ENCODE results near the gene CENPP. TPM values are rescaled to one million over a fixed set of nuclear protein-coding genes. Genes with fewer than 3 reads are reported as not detected.

CENPP gene
- total RNA-seq, 3 donors from 2014 or later (not counting 1 experiment from before 2014, with no cell fraction given) = 10.3 to 14.5 (median 12.1) TPM

DNA sequence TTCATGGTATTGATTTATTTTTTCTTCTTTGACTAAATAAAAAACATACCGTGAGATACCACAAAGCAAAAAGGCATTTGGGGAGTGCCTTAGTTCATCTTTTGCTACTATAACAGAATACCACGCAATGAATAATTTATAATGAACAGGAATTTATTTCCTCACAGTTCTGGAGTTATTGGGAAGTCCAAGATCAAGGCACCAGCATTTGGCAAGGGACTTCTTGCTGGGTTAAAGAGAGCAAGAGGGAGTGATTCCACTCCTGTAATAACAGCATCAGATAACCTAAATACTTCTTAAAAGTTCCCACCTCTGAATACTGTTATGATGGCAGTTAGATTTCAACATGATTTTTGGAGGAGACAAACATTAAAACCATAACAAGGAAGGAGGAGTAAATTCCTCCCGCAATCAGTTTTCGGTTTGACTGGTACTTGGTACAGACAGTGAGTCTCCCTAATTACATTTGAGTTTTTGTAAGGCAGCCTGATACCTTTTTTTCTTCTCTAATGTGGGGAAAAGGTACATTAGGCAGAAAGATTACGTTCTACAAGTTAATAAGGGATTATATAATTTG lies 107.3 kb downstream of the CENPP start:
- intact Hi-C loops (cut with micrococcal nuclease) = no loop called here
- WGBS (ENCODE audit: insufficient coverage) = 100% methylated on average over 2 of the region's 5 CpGs

GRCh38 chr9:92435263-92435662 lies 109.5 kb downstream of the CENPP start:
- TF ChIP-seq, protein P1, sequence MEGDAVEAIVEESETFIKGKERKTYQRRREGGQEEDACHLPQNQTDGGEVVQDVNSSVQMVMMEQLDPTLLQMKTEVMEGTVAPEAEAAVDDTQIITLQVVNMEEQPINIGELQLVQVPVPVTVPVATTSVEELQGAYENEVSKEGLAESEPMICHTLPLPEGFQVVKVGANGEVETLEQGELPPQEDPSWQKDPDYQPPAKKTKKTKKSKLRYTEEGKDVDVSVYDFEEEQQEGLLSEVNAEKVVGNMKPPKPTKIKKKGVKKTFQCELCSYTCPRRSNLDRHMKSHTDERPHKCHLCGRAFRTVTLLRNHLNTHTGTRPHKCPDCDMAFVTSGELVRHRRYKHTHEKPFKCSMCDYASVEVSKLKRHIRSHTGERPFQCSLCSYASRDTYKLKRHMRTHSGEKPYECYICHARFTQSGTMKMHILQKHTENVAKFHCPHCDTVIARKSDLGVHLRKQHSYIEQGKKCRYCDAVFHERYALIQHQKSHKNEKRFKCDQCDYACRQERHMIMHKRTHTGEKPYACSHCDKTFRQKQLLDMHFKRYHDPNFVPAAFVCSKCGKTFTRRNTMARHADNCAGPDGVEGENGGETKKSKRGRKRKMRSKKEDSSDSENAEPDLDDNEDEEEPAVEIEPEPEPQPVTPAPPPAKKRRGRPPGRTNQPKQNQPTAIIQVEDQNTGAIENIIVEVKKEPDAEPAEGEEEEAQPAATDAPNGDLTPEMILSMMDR (IDR thresholded peaks at IDR 0.05) = no peak
- Mint-ChIP-seq H3K4me1 (peaks cover 6 to 9% of the 10 kb centered on the region in 2 donors), H3K9me3 (no peaks in the 10 kb centered on the region), H3K36me3 (no peaks in the 10 kb centered on the region), H3K27me3 (ENCODE audit: low read depth in 2 of 2) (no peaks in the 10 kb centered on the region), H3K27ac (no peak overlapping the region), H3K4me3 (no peak overlapping the region)
- intact Hi-C loops (cut with micrococcal nuclease) = loop anchor here (5.0 kb wide), 1 partner anchor 93 kb away; no protein-coding TSS in a partner anchor
- ATAC-seq = no peak
- no peaks in the 10 kb centered on the region for H3K27me3 ChIP-seq (ENCODE audit: control insufficient read depth, insufficient read depth, low read length)
- H3K9me3 ChIP-seq (ENCODE audit: control insufficient read depth, insufficient read depth, low read length) = no peaks in the 10 kb centered on the region
- H3K36me3 ChIP-seq (ENCODE audit: control insufficient read depth, insufficient read depth, low read length) = no peaks in the 10 kb centered on the region
- no peaks in the 10 kb centered on the region for H3K4me1 ChIP-seq (ENCODE audit: control insufficient read depth, insufficient read depth, low read length)
- H3K4me3 ChIP-seq (ENCODE audit: low read length) = no peak overlapping the region
- no CpG with 5 or more reads among the region's 1 CpG for WGBS (ENCODE audit: insufficient coverage)
- H3K27ac ChIP-seq (ENCODE audit: low read length) = no peak overlapping the region
- DNase-seq = no peak

More for the DNA sequence above, 107.3 kb downstream of the CENPP start:
- ATAC-seq = no peak
- H3K4me1 ChIP-seq (ENCODE audit: control insufficient read depth, insufficient read depth, low read length) = no peaks in the 10 kb centered on the region
- Mint-ChIP-seq H3K27me3 (ENCODE audit: low read depth in 2 of 2) (no peaks in the 10 kb centered on the region), H3K27ac (no peak overlapping the region), H3K4me3 (no peak overlapping the region), H3K4me1 (no peaks in the 10 kb centered on the region), H3K36me3 (no peaks in the 10 kb centered on the region), H3K9me3 (no peaks in the 10 kb centered on the region)
- no peak overlapping the region for H3K27ac ChIP-seq (ENCODE audit: low read length)
- no peak for DNase-seq
- H3K36me3 ChIP-seq (ENCODE audit: control insufficient read depth, insufficient read depth, low read length) = no peaks in the 10 kb centered on the region
- H3K27me3 ChIP-seq (ENCODE audit: control insufficient read depth, insufficient read depth, low read length) = no peaks in the 10 kb centered on the region
- TF ChIP-seq, protein P1 (IDR thresholded peaks at IDR 0.05) = no peak
- H3K4me3 ChIP-seq (ENCODE audit: low read length) = no peak overlapping the region
- H3K9me3 ChIP-seq (ENCODE audit: control insufficient read depth, insufficient read depth, low read length) = no peaks in the 10 kb centered on the region

GRCh38 chr9:92438900-92439526 lies 113.3 kb downstream of the CENPP start:
- H3K4me3 Mint-ChIP-seq = no peak overlapping the region
- H3K27me3 Mint-ChIP-seq (ENCODE audit: low read depth in 2 of 2) = no peaks in the 10 kb centered on the region
- DNase-seq = peak in 1 of 2 donors; percentile 32
- TF ChIP-seq, protein P1 (IDR thresholded peaks at IDR 0.05) = peak; percentile 44
- H3K9me3 Mint-ChIP-seq = no peaks in the 10 kb centered on the region
- Histone ChIP-seq H3K27me3 (ENCODE audit: control insufficient read depth, insufficient read depth, low read length) (no peaks in the 10 kb centered on the region), H3K36me3 (ENCODE audit: control insufficient read depth, insufficient read depth, low read length) (no peaks in the 10 kb centered on the region), H3K4me3 (ENCODE audit: low read length) (no peak overlapping the region), H3K4me1 (ENCODE audit: control insufficient read depth, insufficient read depth, low read length) (no peaks in the 10 kb centered on the region), H3K27ac (ENCODE audit: low read length) (no peak overlapping the region), H3K9me3 (ENCODE audit: control insufficient read depth, insufficient read depth, low read length) (no peaks in the 10 kb centered on the region)
- H3K4me1 Mint-ChIP-seq = peaks cover 12 to 20% of the 10 kb centered on the region in 2 donors
- H3K36me3 Mint-ChIP-seq = no peaks in the 10 kb centered on the region
- ATAC-seq = no peak
- intact Hi-C loops (cut with micrococcal nuclease) = loop anchor here (2.0 to 5.0 kb wide), 2 partner anchors 97 to 298 kb away; no protein-coding TSS in a partner anchor
- peak overlapping the region in 1 of 2 donors; percentile 91 for H3K27ac Mint-ChIP-seq
- WGBS (ENCODE audit: insufficient coverage) = 94% methylated on average over 3 of the region's 5 CpGs

All from natural killer cell (primary cell).